SK-N-SH (cell line): ENCODE measurements around the gene KLHDC9. TPM values are rescaled to one million over a fixed set of nuclear protein-coding genes. Genes with fewer than 3 reads are reported as not detected.

Experiments
- CTCF ChIA-PET: fragments of 300-600, 350-600 bp; formaldehyde crosslinking; extraction: SDS; loops from one replicate; lab custom pipeline; 2021; lab: Yijun Ruan, JAX
- POLR2A ChIA-PET: fragments of 350-600 bp; sonication (Branson Sonifier 250); formaldehyde crosslinking; extraction: SDS; loops from one replicate; lab custom pipeline; 2020; ENCODE audit warnings: antibody characterized with exemption, inconsistent platforms; lab: Yijun Ruan, JAX
- DNase-seq: peaks from one replicate; pipeline ENCODE4 v3.0.0; 2012
- H2AFZ ChIP-seq: fragments of 200-600 bp; sonication (generic); 2 replicates; pipeline ENCODE4 v1.8.1; 2016; ENCODE audit warnings: antibody characterized with exemption, mild to moderate bottlenecking, low read depth
- H3F3A ChIP-seq: fragments of 200-600 bp; sonication (generic); replicated peaks from 2 replicates; pipeline ENCODE3; 2016; ENCODE audit warnings: antibody characterized with exemption, mild to moderate bottlenecking; ENCODE audit not compliant: insufficient read depth
- H3K27ac ChIP-seq, 2 experiments: fragments of 200-500 bp in 1 of 2; fragments of 200-600 bp in 1 of 2; sonication (Bioruptor generic) in 1 of 2; sonication (generic), shearing (Covaris generic) in 1 of 2; 2 replicates each; pipeline versions ENCODE4 v1.5.1 to v1.6.1; 2014 to 2016; ENCODE audit warnings: low read depth in 2 of 2, inconsistent platforms in 1 of 2, low read length in 1 of 2, mild to moderate bottlenecking in 1 of 2, mixed read lengths in 1 of 2
- H3K27me3 ChIP-seq: fragments of 200-600 bp; sonication (generic), shearing (Covaris generic); 2 replicates; pipeline ENCODE4 v1.6.1; 2016; ENCODE audit warnings: mixed run types; ENCODE audit not compliant: insufficient read depth
- H3K36me3 ChIP-seq, 2 experiments: fragments of 200-500 bp in 1 of 2; fragments of 200-600 bp in 1 of 2; sonication (Bioruptor generic) in 1 of 2; sonication (generic) in 1 of 2; replicated peaks in 1 of 2; 2 replicates each; pipeline versions ENCODE3 to v1.5.1; 2014 to 2016; ENCODE audit warnings: low read length in 1 of 2, mild to moderate bottlenecking in 1 of 2; ENCODE audit not compliant: insufficient read depth in 2 of 2, control insufficient read depth in 1 of 2
- H3K4me1 ChIP-seq, 2 experiments: fragments of 200-500 bp in 1 of 2; fragments of 200-600 bp in 1 of 2; sonication (Bioruptor generic) in 1 of 2; sonication (generic), shearing (Covaris generic) in 1 of 2; 2 replicates each; pipeline versions ENCODE4 v1.5.1 to v1.6.1; 2014 to 2016; ENCODE audit warnings: low read depth in 1 of 2, low read length in 1 of 2, mixed run types in 1 of 2; ENCODE audit not compliant: insufficient read depth in 2 of 2, control insufficient read depth in 1 of 2
- H3K4me2 ChIP-seq: fragments of 200-600 bp; sonication (generic), shearing (Covaris generic); 2 replicates; pipeline ENCODE4 v1.6.1; 2017; ENCODE audit warnings: mixed run types
- H3K4me3 ChIP-seq, 2 experiments: fragments of 200-500 bp in 1 of 2; fragments of 200-600 bp in 1 of 2; sonication (Bioruptor generic) in 1 of 2; sonication (generic), shearing (Covaris generic) in 1 of 2; 2 replicates each; pipeline versions ENCODE4 v1.5.1 to v1.8.1; 2014 to 2016; ENCODE audit warnings: low read depth in 2 of 2, inconsistent platforms in 1 of 2, low read length in 1 of 2, mild to moderate bottlenecking in 1 of 2, mixed read lengths in 1 of 2, moderate library complexity in 1 of 2
- H3K79me2 ChIP-seq: fragments of 200-600 bp; sonication (generic); 2 replicates; pipeline ENCODE4 v1.8.1; 2017; ENCODE audit warnings: mild to moderate bottlenecking; ENCODE audit not compliant: insufficient read depth
- H3K9ac ChIP-seq: fragments of 200-600 bp; sonication (generic); 2 replicates; pipeline ENCODE4 v1.6.1; 2017; ENCODE audit warnings: mixed run types
- H3K9me2 ChIP-seq: fragments of 200-600 bp; sonication (generic); 2 replicates; pipeline ENCODE4 v1.6.1; 2017; ENCODE audit warnings: mixed run types
- H3K9me3 ChIP-seq: fragments of 200-600 bp; sonication (generic); 2 replicates; pipeline ENCODE4 v1.6.1; 2017; ENCODE audit warnings: mixed run types, mild to moderate bottlenecking, moderate library complexity
- H4K20me1 ChIP-seq: fragments of 200-600 bp; sonication (generic); 2 replicates; pipeline ENCODE4 v1.6.1; 2017; ENCODE audit warnings: mild to moderate bottlenecking, mixed run types; ENCODE audit not compliant: insufficient read depth
- EP300 ChIP-seq, 2 experiments: IDR thresholded peaks; 2 replicates each; pipeline versions ENCODE4 v1.4.0 to v1.6.1; 2012; ENCODE audit warnings: borderline replicate concordance in 1 of 2, low read depth in 1 of 2, low read length in 1 of 2
- FOSL2 ChIP-seq: IDR thresholded peaks from 2 replicates; pipeline ENCODE4 v1.4.0; 2012; ENCODE audit warnings: low read depth, mild to moderate bottlenecking, moderate library complexity, borderline replicate concordance
- FOXM1 ChIP-seq: IDR thresholded peaks from 2 replicates; pipeline ENCODE4 v1.4.0; 2012; ENCODE audit warnings: low read depth, mild to moderate bottlenecking
- GATA2 ChIP-seq: sonication (generic); formaldehyde crosslinking; IDR thresholded peaks from 2 replicates; pipeline ENCODE4 v1.5.0; 2020; ENCODE audit warnings: mild to moderate bottlenecking, missing genetic modification reagents
- JUND ChIP-seq: IDR thresholded peaks from 2 replicates; pipeline ENCODE4 v1.4.0; 2012
- MAX ChIP-seq: IDR thresholded peaks from 2 replicates; pipeline ENCODE4 v1.4.0; 2012; ENCODE audit warnings: low read depth
- MEF2A ChIP-seq: IDR thresholded peaks from 2 replicates; pipeline ENCODE4 v1.4.0; 2012; ENCODE audit warnings: low read depth, borderline replicate concordance
- MXI1 ChIP-seq: IDR thresholded peaks from 2 replicates; pipeline ENCODE4 v1.6.1; 2012; ENCODE audit warnings: mild to moderate bottlenecking, low read depth, low read length, improper control_type of control experiment
- NRF1 ChIP-seq: IDR thresholded peaks from 2 replicates; pipeline ENCODE4 v1.6.1; 2012; ENCODE audit warnings: low read depth, mild to moderate bottlenecking, low read length
- POLR2AphosphoS5 ChIP-seq: IDR thresholded peaks from 2 replicates; pipeline ENCODE4 v1.6.1; 2012; ENCODE audit warnings: low read depth, low read length
- RAD21 ChIP-seq: IDR thresholded peaks from 2 replicates; pipeline ENCODE4 v1.6.1; 2012; ENCODE audit warnings: mild to moderate bottlenecking, low read length
- RCOR1 ChIP-seq: fragments of 150-350 bp; IDR thresholded peaks from 2 replicates; pipeline ENCODE4 v1.6.1; 2017; ENCODE audit warnings: antibody characterized with exemption, low read length
- TCF12 ChIP-seq: IDR thresholded peaks from 2 replicates; pipeline ENCODE4 v1.4.0; 2012
- TEAD4 ChIP-seq: IDR thresholded peaks from 2 replicates; pipeline ENCODE4 v1.4.0; 2012; ENCODE audit warnings: mild to moderate bottlenecking, borderline replicate concordance; ENCODE audit not compliant: insufficient read depth
- USF1 ChIP-seq: IDR thresholded peaks from 2 replicates; pipeline ENCODE4 v1.4.0; 2012; ENCODE audit warnings: low read depth, borderline replicate concordance
- ZBTB33 ChIP-seq: IDR thresholded peaks from 2 replicates; pipeline ENCODE4 v1.4.0; 2012; ENCODE audit warnings: low read depth, borderline replicate concordance
- WGBS: methylation state at CpG from one replicate; pipeline ENCODE4 v1.1.6; 2017; ENCODE audit warnings: low lambda C conversion rate; 5-methylcytosine and 5-hydroxymethylcytosine counted together
- polyA plus RNA-seq, 3 experiments: library from polyadenylated mRNA; depleted of rRNA; stranded (reverse); fragments of >200 nt; gene quantifications; 2 replicates each; pipeline ENCODE4 v1.2.3, GENCODE V29; 2012

KLHDC9 gene
- polyA plus RNA-seq, 1 of the 3 experiments (the other 2 are of a cell fraction) = 4.7 TPM

GRCh38 chr1:161081519-161081918 lies 16.6 kb upstream of the KLHDC9 start:
- Histone ChIP-seq H3K4me3 (no peak overlapping the region), H3K79me2 (no peaks in the 10 kb centered on the region), H3K36me3 (no peaks in the 10 kb centered on the region), H3K4me2 (no peak overlapping the region), H3F3A (no peaks in the 10 kb centered on the region), H3K27ac (no peak overlapping the region), H3K27me3 (no peaks in the 10 kb centered on the region), H3K9me2 (no peaks in the 10 kb centered on the region), H3K9me3 (no peaks in the 10 kb centered on the region), H3K9ac (no peak overlapping the region), H2AFZ (no peak overlapping the region), H4K20me1 (no peaks in the 10 kb centered on the region), H3K4me1 (peaks cover 8 to 13% of the 10 kb centered on the region in 2 experiments; a peak in 2 of 4 replicates)
- CTCF ChIA-PET = interaction anchor here (1.9 to 22.7 kb wide), 2 partner anchors 10 to 15 kb away, joined by 8 to 198 read pairs; partner anchors contain the start of gene KLHDC9
- TF ChIP-seq TEAD4 (no peak), JUND (no peak), MAX (no peak), FOSL2 (no peak), RCOR1 (no peak), EP300 (IDR thresholded peaks at IDR 0.05; ENCODE audit: borderline replicate concordance in 1 of 2, low read depth in 1 of 2, low read length in 1 of 2) (no peak), RAD21 (no peak), NRF1 (no peak), TCF12 (no peak), MEF2A (no peak), FOXM1 (no peak), ZBTB33 (no peak), USF1 (no peak)
- DNase-seq = no peak
- POLR2A ChIA-PET = no interaction called here
- 75% methylated on average over 5 of the region's 5 CpGs for WGBS

GRCh38 chr1:161082483-161082882 lies 15.7 kb upstream of the KLHDC9 start:
- Histone ChIP-seq H3K9ac (no peak overlapping the region), H3K4me1 (peaks cover 8 to 13% of the 10 kb centered on the region in 2 experiments; a peak in 2 of 4 replicates), H3K79me2 (no peaks in the 10 kb centered on the region), H3K9me3 (no peaks in the 10 kb centered on the region), H4K20me1 (no peaks in the 10 kb centered on the region), H3K27me3 (no peaks in the 10 kb centered on the region), H2AFZ (no peak overlapping the region), H3K36me3 (no peaks in the 10 kb centered on the region), H3K9me2 (no peaks in the 10 kb centered on the region), H3K27ac (no peak overlapping the region; a peak in 1 of 4 replicates), H3K4me3 (no peak overlapping the region), H3K4me2 (no peak overlapping the region), H3F3A (no peaks in the 10 kb centered on the region)
- no peak for TF ChIP-seq POLR2AphosphoS5
- no peak for TF ChIP-seq MXI1
- TF ChIP-seq GATA2 (CRISPR knock-in tag) = no peak
- POLR2A ChIA-PET = no interaction called here
- WGBS = 94% methylated on average over 2 of the region's 2 CpGs
- DNase-seq = no peak
- CTCF ChIA-PET = interaction anchor here (1.4 to 22.7 kb wide), 3 partner anchors 9 to 14 kb away, joined by 3 to 198 read pairs (median 8); partner anchors contain the start of gene KLHDC9
